Panc1 (cell line): ENCODE results near the gene MED23.

Experiments used
- POLR2AphosphoS5 ChIP-seq: IDR thresholded peaks from 2 replicates; pipeline ENCODE4 v1.6.1; 2012; ENCODE audit warnings: mild to moderate bottlenecking, low read depth, low read length, moderate library complexity
- SIN3A ChIP-seq: IDR thresholded peaks from 2 replicates; pipeline ENCODE4 v1.6.1; 2012; ENCODE audit warnings: low read depth, mild to moderate bottlenecking, low read length, moderate library complexity, borderline replicate concordance; ENCODE audit not compliant: insufficient read depth
- TF ChIP-seq, protein P1 (sequence below): fragments of 450-650 bp; IDR thresholded peaks from 2 replicates; pipeline ENCODE4 v1.5.1; 2017; ENCODE audit warnings: mild to moderate bottlenecking

DNA sequence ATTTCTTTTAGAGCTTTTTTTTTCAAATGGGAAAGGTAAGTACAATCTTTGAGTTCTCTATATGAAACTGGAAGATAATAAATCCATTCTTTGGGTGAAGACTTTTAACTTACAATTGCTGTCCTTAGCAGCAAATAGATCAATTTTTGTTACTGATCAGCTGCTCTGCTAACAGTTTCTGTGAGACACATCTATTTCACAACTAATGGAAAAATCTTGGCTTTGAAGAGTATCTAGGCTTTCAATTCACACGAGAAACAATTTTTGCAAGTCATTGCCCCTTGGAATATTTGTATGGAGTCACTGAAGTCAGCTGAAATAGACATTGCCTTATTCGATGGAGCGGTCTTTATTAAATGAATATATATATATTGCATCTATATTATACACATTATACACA, 75.5 kb downstream of the MED23 start:
- TF ChIP-seq, protein P1, sequence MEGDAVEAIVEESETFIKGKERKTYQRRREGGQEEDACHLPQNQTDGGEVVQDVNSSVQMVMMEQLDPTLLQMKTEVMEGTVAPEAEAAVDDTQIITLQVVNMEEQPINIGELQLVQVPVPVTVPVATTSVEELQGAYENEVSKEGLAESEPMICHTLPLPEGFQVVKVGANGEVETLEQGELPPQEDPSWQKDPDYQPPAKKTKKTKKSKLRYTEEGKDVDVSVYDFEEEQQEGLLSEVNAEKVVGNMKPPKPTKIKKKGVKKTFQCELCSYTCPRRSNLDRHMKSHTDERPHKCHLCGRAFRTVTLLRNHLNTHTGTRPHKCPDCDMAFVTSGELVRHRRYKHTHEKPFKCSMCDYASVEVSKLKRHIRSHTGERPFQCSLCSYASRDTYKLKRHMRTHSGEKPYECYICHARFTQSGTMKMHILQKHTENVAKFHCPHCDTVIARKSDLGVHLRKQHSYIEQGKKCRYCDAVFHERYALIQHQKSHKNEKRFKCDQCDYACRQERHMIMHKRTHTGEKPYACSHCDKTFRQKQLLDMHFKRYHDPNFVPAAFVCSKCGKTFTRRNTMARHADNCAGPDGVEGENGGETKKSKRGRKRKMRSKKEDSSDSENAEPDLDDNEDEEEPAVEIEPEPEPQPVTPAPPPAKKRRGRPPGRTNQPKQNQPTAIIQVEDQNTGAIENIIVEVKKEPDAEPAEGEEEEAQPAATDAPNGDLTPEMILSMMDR, result no peak
- TF ChIP-seq POLR2AphosphoS5 (no peak), SIN3A (no peak)
